Measurements from ENCODE around the gene MAGI3. TPM values are rescaled to one million over a fixed set of nuclear protein-coding genes. Genes with fewer than 3 reads are reported as not detected.

MAGI3 gene
- polyA plus RNA-seq, 2 of the 4 experiments (the other 2 are of a cell fraction), result 3.8 to 7.9 TPM

DNA sequence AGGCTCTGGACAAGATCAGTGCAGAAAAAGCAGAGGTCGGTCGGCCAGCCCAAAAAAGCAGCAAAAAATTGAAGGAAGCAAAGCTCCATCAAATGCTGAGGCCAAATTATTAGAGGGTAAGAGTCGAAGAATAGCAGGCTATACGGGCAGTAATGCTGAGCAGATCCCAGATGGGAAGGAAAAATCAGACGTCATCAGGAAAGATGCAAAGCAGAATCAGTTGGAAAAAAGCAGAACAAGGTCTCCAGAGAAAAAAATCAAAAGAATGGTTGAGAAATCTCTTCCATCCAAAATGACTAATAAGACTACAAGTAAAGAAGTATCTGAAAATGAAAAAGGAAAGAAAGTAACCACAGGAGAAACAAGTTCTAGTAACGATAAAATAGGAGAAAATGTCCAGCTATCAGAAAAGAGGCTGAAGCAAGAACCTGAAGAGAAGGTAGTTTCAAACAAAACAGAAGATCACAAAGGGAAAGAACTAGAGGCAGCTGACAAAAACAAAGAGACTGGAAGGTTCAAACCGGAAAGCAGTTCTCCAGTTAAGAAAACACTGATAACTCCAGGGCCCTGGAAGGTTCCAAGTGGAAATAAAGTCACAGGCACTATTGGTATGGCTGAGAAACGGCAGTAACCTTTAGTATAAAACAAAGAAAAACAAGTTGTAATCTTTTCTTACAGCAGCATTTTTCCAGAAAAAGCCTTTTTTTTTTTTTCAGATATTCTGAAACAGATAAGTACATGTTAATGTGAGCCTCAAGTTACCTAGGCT, 293.3 kb downstream of the MAGI3 start:
- CTCF ChIA-PET, result interaction anchor here (0.9 to 1.1 kb wide), 3 partner anchors 543 to 611 kb away, joined by 3 to 5 read pairs (median 3); partner anchors contain the start of gene LRIG2

GRCh38 chr1:113684153-113684541, 293.8 kb downstream of the MAGI3 start:
- no peak overlapping the region for H3K4me3 ChIP-seq
- WGBS (ENCODE audit: missing lambda C conversion rate), result 89% methylated on average over 6 of the region's 6 CpGs
- POLR2A ChIA-PET, result no interaction called here
- no peak for DNase-seq (ENCODE audit: low read depth in 1 of 2, low spot score in 1 of 2)
- H3K9me3 ChIP-seq, result no peaks in the 10 kb centered on the region
- H3K4me2 ChIP-seq, result no peak overlapping the region
- no peak overlapping the region for H3K27ac ChIP-seq
- CTCF ChIA-PET, result interaction anchor here (0.9 to 1.1 kb wide), 3 partner anchors 543 to 612 kb away, joined by 3 to 5 read pairs (median 3); partner anchors contain the start of gene LRIG2
- H3K4me1 ChIP-seq, result no peaks in the 10 kb centered on the region
- ATAC-seq, result no peak
- no peak for TF ChIP-seq CEBPB (IDR thresholded peaks at IDR 0.05)
- no peak for FAIRE-seq

More for the DNA sequence above, 293.3 kb downstream of the MAGI3 start:
- Histone ChIP-seq H3K27ac (no peak overlapping the region), H3K9me3 (no peaks in the 10 kb centered on the region), H3K4me1 (no peaks in the 10 kb centered on the region), H3K4me2 (no peak overlapping the region), H3K4me3 (no peak overlapping the region)
- POLR2A ChIA-PET, result no interaction called here
- WGBS (ENCODE audit: missing lambda C conversion rate), result 90% methylated on average over 8 of the region's 8 CpGs
- no peak for TF ChIP-seq EP300 (IDR thresholded peaks at IDR 0.05)
- TF ChIP-seq EHMT2 (IDR thresholded peaks at IDR 0.05; ENCODE audit: low read depth), result no peak
- no peak for TF ChIP-seq FOXS1 (CRISPR knock-in tag; IDR thresholded peaks at IDR 0.05)
- no peak for TF ChIP-seq POLR2A (IDR thresholded peaks at IDR 0.05; ENCODE audit: low read length)
- no peak for TF ChIP-seq NR3C1 (IDR thresholded peaks at IDR 0.05)
- no peak for TF ChIP-seq CEBPB (IDR thresholded peaks at IDR 0.05)
- DNase-seq (ENCODE audit: low read depth in 1 of 2, low spot score in 1 of 2) (no peak), ATAC-seq (no peak), FAIRE-seq (no peak)

GRCh38 chr1:113686891-113687618, 296.7 kb downstream of the MAGI3 start:
- H3K27ac ChIP-seq, result no peak overlapping the region
- FAIRE-seq (no peak), ATAC-seq (no peak), DNase-seq (ENCODE audit: low read depth in 1 of 2, low spot score in 1 of 2) (no peak)
- TF ChIP-seq NR3C1 (IDR thresholded peaks at IDR 0.05) (no peak), JUN (IDR thresholded peaks at IDR 0.05) (no peak), SREBF2 (IDR thresholded peaks at IDR 0.05) (no peak), CBX8 (IDR thresholded peaks at IDR 0.05) (no peak), FOSL2 (IDR thresholded peaks at IDR 0.05) (no peak), FOSL2 (CRISPR knock-in tag; IDR thresholded peaks at IDR 0.05) (no peak), CBX2 (IDR thresholded peaks at IDR 0.05; ENCODE audit: borderline replicate concordance, low read depth) (no peak)
- TF ChIP-seq, protein P1, sequence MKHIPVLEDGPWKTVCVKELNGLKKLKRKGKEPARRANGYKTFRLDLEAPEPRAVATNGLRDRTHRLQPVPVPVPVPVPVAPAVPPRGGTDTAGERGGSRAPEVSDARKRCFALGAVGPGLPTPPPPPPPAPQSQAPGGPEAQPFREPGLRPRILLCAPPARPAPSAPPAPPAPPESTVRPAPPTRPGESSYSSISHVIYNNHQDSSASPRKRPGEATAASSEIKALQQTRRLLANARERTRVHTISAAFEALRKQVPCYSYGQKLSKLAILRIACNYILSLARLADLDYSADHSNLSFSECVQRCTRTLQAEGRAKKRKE (CRISPR knock-in tag; IDR thresholded peaks at IDR 0.05; ENCODE audit: low read depth), result no peak
- no peak overlapping the region for H3K4me2 ChIP-seq
- WGBS (ENCODE audit: missing lambda C conversion rate), result 81% methylated on average over 3 of the region's 3 CpGs
- H3K4me3 ChIP-seq, result no peak overlapping the region
- H3K9me3 ChIP-seq, result no peaks in the 10 kb centered on the region
- H3K4me1 ChIP-seq, result no peaks in the 10 kb centered on the region
- POLR2A ChIA-PET, result interaction anchor here (0.6 kb wide), 1 partner anchor 262 kb away, joined by 3 read pairs; no protein-coding TSS in a partner anchor
- CTCF ChIA-PET, result interaction anchor here (0.9 to 1.4 kb wide), 2 partner anchors 11 to 546 kb away, joined by 4 to 5 read pairs; no protein-coding TSS in a partner anchor

DNA sequence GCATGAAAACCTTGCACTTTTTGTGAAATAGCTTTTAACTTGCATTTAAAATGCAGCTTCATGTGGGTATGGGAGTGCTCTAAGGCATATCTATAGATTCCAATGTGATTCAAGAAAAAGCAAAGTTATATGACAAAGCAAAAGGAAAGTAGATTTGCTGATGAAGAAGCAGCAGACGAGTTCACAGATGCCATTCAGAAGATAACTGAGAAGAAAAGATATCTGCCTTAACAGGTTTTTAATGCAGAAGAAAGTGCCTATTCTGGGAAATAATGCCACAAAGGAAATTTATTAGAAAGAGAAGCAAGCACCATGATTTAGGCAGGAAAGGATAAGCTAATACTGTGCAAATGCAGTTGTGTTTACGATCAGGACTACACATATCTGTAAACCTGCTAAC, 300.9 kb downstream of the MAGI3 start:
- DNase-seq (ENCODE audit: low read depth in 1 of 2, low spot score in 1 of 2) (no peak), ATAC-seq (no peak), FAIRE-seq (no peak)
- no peak overlapping the region for H3K4me3 ChIP-seq
- H3K27ac ChIP-seq, result no peak overlapping the region
- ChIA-PET CTCF (no interaction called here), POLR2A (no interaction called here)
- no peaks in the 10 kb centered on the region for H3K4me1 ChIP-seq
- H3K9me3 ChIP-seq, result peaks cover 17% of the 10 kb centered on the region; the same call in 2 of the 3 replicates
- 89% methylated on average over 2 of the region's 2 CpGs for WGBS (ENCODE audit: missing lambda C conversion rate)
- H3K4me2 ChIP-seq, result no peak overlapping the region
- TF ChIP-seq TP53 (CRISPR knock-in tag; IDR thresholded peaks at IDR 0.05) (no peak), EHF (CRISPR knock-in tag; IDR thresholded peaks at IDR 0.05) (no peak), ESRRA (IDR thresholded peaks at IDR 0.05; ENCODE audit: borderline replicate concordance, low read length) (no peak), ZC3H11A (IDR thresholded peaks at IDR 0.05) (no peak), ZNF302 (CRISPR knock-in tag; IDR thresholded peaks at IDR 0.05) (no peak), HOXA7 (CRISPR knock-in tag; IDR thresholded peaks at IDR 0.05) (no peak), EHMT2 (IDR thresholded peaks at IDR 0.05; ENCODE audit: low read depth) (no peak), RCOR1 (IDR thresholded peaks at IDR 0.05; ENCODE audit: low read depth, low read length) (no peak), HOXB5 (CRISPR knock-in tag; IDR thresholded peaks at IDR 0.05) (no peak), EP300 (IDR thresholded peaks at IDR 0.05) (no peak), ZFP36 (IDR thresholded peaks at IDR 0.05; ENCODE audit: borderline replicate concordance, partially characterized antibody) (no peak), PHF8 (IDR thresholded peaks at IDR 0.05; ENCODE audit: borderline replicate concordance, low read depth) (no peak)
- TF ChIP-seq, protein P1 (CRISPR knock-in tag; IDR thresholded peaks at IDR 0.05; ENCODE audit: low read depth), result no peak
- TF ChIP-seq, protein P2, sequence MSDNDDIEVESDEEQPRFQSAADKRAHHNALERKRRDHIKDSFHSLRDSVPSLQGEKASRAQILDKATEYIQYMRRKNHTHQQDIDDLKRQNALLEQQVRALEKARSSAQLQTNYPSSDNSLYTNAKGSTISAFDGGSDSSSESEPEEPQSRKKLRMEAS (IDR thresholded peaks at IDR 0.05), result no peak
- TF ChIP-seq, protein P3, sequence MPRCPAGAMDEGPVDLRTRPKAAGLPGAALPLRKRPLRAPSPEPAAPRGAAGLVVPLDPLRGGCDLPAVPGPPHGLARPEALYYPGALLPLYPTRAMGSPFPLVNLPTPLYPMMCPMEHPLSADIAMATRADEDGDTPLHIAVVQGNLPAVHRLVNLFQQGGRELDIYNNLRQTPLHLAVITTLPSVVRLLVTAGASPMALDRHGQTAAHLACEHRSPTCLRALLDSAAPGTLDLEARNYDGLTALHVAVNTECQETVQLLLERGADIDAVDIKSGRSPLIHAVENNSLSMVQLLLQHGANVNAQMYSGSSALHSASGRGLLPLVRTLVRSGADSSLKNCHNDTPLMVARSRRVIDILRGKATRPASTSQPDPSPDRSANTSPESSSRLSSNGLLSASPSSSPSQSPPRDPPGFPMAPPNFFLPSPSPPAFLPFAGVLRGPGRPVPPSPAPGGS (IDR thresholded peaks at IDR 0.05), result no peak
- TF ChIP-seq, protein P4, sequence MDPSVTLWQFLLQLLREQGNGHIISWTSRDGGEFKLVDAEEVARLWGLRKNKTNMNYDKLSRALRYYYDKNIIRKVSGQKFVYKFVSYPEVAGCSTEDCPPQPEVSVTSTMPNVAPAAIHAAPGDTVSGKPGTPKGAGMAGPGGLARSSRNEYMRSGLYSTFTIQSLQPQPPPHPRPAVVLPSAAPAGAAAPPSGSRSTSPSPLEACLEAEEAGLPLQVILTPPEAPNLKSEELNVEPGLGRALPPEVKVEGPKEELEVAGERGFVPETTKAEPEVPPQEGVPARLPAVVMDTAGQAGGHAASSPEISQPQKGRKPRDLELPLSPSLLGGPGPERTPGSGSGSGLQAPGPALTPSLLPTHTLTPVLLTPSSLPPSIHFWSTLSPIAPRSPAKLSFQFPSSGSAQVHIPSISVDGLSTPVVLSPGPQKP (IDR thresholded peaks at IDR 0.05; ENCODE audit: low read depth, low read length), result no peak

Data from A549 (cell line).